Astrocyte of the cerebellum (primary cell): Measurements from ENCODE around the gene SMPD3.

Experiments used
- DNase-seq: peaks from one replicate; pipeline ENCODE4 v3.0.0-alpha.2; 2011; ENCODE audit warnings: low read depth
- H3K4me3 ChIP-seq: 2 replicates; pipeline ENCODE4 v1.5.1; 2011; ENCODE audit warnings: mild to moderate bottlenecking, low read depth, low read length, moderate library complexity
- CTCF ChIP-seq: IDR thresholded peaks from 2 replicates; pipeline ENCODE4 v1.5.1; 2012; ENCODE audit warnings: low read length, low read depth, moderate library complexity, mild to moderate bottlenecking; ENCODE audit errors: missing control alignments
- in situ Hi-C: cut with HindIII; loops from 2 replicates; pipeline ENCODE4 v1.10.0; 2017; ENCODE audit warnings: low sequenced_read_pairs

The SMPD3 gene

GRCh38 chr16:68473358-68474070 lies 25.2 kb upstream of the SMPD3 start:
- DNase-seq: no peak
- no peak overlapping the region for H3K4me3 ChIP-seq
- no peak for TF ChIP-seq CTCF
- in situ Hi-C loops: no loop called here

- H3K4me3 ChIP-seq: no peak overlapping the region
- TF ChIP-seq CTCF: no peak
- in situ Hi-C loops: no loop called here
- no peak for DNase-seq
Observed at GRCh38 chr16:68472581-68472980, 24.3 kb upstream of the SMPD3 start.

- no peak overlapping the region for H3K4me3 ChIP-seq
- no peak for DNase-seq
- TF ChIP-seq CTCF: no peak
- in situ Hi-C loops: no loop called here
Observed at GRCh38 chr16:68470461-68471150, 22.3 kb upstream of the SMPD3 start.

- no peak overlapping the region for H3K4me3 ChIP-seq
- no peak for DNase-seq
- no peak for TF ChIP-seq CTCF
- in situ Hi-C loops: no loop called here
Observed at GRCh38 chr16:68469796-68470460, 21.6 kb upstream of the SMPD3 start.

- no peak for DNase-seq
- in situ Hi-C loops: no loop called here
- H3K4me3 ChIP-seq: no peak overlapping the region
- TF ChIP-seq CTCF: no peak
Observed at GRCh38 chr16:68468842-68469241, 20.5 kb upstream of the SMPD3 start.

GRCh38 chr16:68466174-68466573 lies 17.9 kb upstream of the SMPD3 start:
- in situ Hi-C loops: no loop called here

More at GRCh38 chr16:68466174-68466573, 17.9 kb upstream of the SMPD3 start:
- no peak for DNase-seq
- no peak for TF ChIP-seq CTCF
- no peak overlapping the region for H3K4me3 ChIP-seq
